Neuronal stem cell (in vitro differentiated cells): ENCODE results near the gene RHO.

Experiments used
- DNase-seq: peaks from one replicate; pipeline ENCODE4 v3.0.0-alpha.2; 2013; ENCODE audit warnings: low spot score
- H2AFZ ChIP-seq: one replicate; pipeline ENCODE4 v1.6.1; 2013; ENCODE audit warnings: mild to moderate bottlenecking, low read length, inconsistent platforms
- H2AK5ac ChIP-seq: 2 replicates; pipeline ENCODE4 v1.6.1; 2013; ENCODE audit warnings: low read depth, mild to moderate bottlenecking, inconsistent platforms, low read length, moderate library complexity, mixed read lengths
- H2BK120ac ChIP-seq: 2 replicates; pipeline ENCODE4 v1.6.1; 2013; ENCODE audit warnings: low read depth, mild to moderate bottlenecking, inconsistent platforms, low read length, moderate library complexity, mixed read lengths
- H2BK12ac ChIP-seq: one replicate; pipeline ENCODE4 v1.6.1; 2013; ENCODE audit warnings: low read length, inconsistent platforms
- H2BK15ac ChIP-seq: 2 replicates; pipeline ENCODE4 v1.6.1; 2013; ENCODE audit warnings: mild to moderate bottlenecking, low read length, inconsistent platforms, mixed read lengths
- H2BK5ac ChIP-seq: one replicate; pipeline ENCODE4 v1.6.1; 2013; ENCODE audit warnings: inconsistent platforms, mild to moderate bottlenecking, low read length, moderate library complexity
- H3K14ac ChIP-seq: one replicate; pipeline ENCODE4 v1.6.1; 2013; ENCODE audit warnings: low read length, inconsistent platforms
- H3K18ac ChIP-seq: 2 replicates; pipeline ENCODE4 v1.6.1; 2013; ENCODE audit warnings: low read length, inconsistent platforms
- H3K23ac ChIP-seq: 2 replicates; pipeline ENCODE4 v1.6.1; 2013; ENCODE audit warnings: low read depth, mild to moderate bottlenecking, mixed read lengths, low read length, inconsistent platforms; ENCODE audit not compliant: poor library complexity
- H3K27ac ChIP-seq: replicated peaks from 3 replicates; pipeline ENCODE4 v1.5.1; 2013; ENCODE audit warnings: low read length, inconsistent platforms
- H3K27me3 ChIP-seq, 3 experiments: 2 replicates each; pipeline ENCODE4 v1.6.1; 2013; ENCODE audit warnings: low read length in 3 of 3, mild to moderate bottlenecking in 2 of 3, inconsistent platforms in 1 of 3, low read depth in 1 of 3, mixed read lengths in 1 of 3, moderate library complexity in 1 of 3; ENCODE audit not compliant: control insufficient read depth in 3 of 3, insufficient read depth in 3 of 3
- H3K36me3 ChIP-seq, 2 donors: replicated peaks in 1 of 2; 2 replicates each; pipeline ENCODE4 v1.6.1; 2013; ENCODE audit warnings: low read length in 2 of 2; ENCODE audit not compliant: control insufficient read depth in 2 of 2, insufficient read depth in 2 of 2
- H3K4ac ChIP-seq: 2 replicates; pipeline ENCODE4 v1.6.1; 2013; ENCODE audit warnings: inconsistent platforms, mild to moderate bottlenecking, low read length, moderate library complexity
- H3K4me1 ChIP-seq, 2 donors: 1 replicate in 1 of 2; 2 replicates in 1 of 2; pipeline ENCODE4 v1.6.1; 2013; ENCODE audit warnings: low read length in 2 of 2, low read depth in 1 of 2; ENCODE audit not compliant: control insufficient read depth in 2 of 2, insufficient read depth in 1 of 2
- H3K4me2 ChIP-seq: one replicate; pipeline ENCODE4 v1.6.1; 2013; ENCODE audit warnings: mild to moderate bottlenecking, low read length, inconsistent platforms; ENCODE audit not compliant: insufficient read depth, poor library complexity, severe bottlenecking
- H3K4me3 ChIP-seq, 2 donors: 2 replicates each; pipeline ENCODE4 v1.5.1; 2013; ENCODE audit warnings: low read length in 2 of 2, mild to moderate bottlenecking in 2 of 2, inconsistent platforms in 1 of 2, moderate library complexity in 1 of 2
- H3K79me1 ChIP-seq: one replicate; pipeline ENCODE4 v1.6.1; 2013; ENCODE audit warnings: low read depth, mild to moderate bottlenecking, inconsistent platforms, low read length, moderate library complexity
- H3K9ac ChIP-seq: one replicate; pipeline ENCODE4 v1.6.1; 2013; ENCODE audit warnings: mild to moderate bottlenecking, low read depth, low read length, inconsistent platforms; ENCODE audit not compliant: poor library complexity
- H3K9me3 ChIP-seq, 2 donors: replicated peaks in 1 of 2; 2 replicates each; pipeline versions ENCODE3 to v1.6.1; 2013; ENCODE audit warnings: low read length in 2 of 2, mild to moderate bottlenecking in 2 of 2, inconsistent platforms in 1 of 2, low read depth in 1 of 2, mixed read lengths in 1 of 2, moderate library complexity in 1 of 2; ENCODE audit not compliant: control insufficient read depth in 2 of 2, insufficient read depth in 1 of 2
- H4K8ac ChIP-seq: one replicate; pipeline ENCODE4 v1.6.1; 2013; ENCODE audit warnings: low read depth, mild to moderate bottlenecking, inconsistent platforms, low read length, moderate library complexity
- H4K91ac ChIP-seq: one replicate; pipeline ENCODE4 v1.6.1; 2013; ENCODE audit warnings: low read length, low read depth, mild to moderate bottlenecking, inconsistent platforms; ENCODE audit not compliant: poor library complexity
- WGBS, 2 donors: extraction: QIAGEN DNeasy Blood & Tissue Kit; methylation state at CpG; one replicate each; pipeline ENCODE4 v1.1.7; 2013; ENCODE audit warnings: missing lambda C conversion rate in 2 of 2, mixed read lengths in 1 of 2; ENCODE audit not compliant: insufficient read length in 2 of 2, insufficient replicate concordance in 1 of 2; ENCODE audit errors: extremely low coverage in 2 of 2; 5-methylcytosine and 5-hydroxymethylcytosine counted together

The RHO gene

GRCh38 chr3:129552287-129553050 is 24.0 kb downstream of the RHO start:
- WGBS, 2 donors: no CpG with 5 or more reads among the region's 10 CpGs
- peaks cover 22 to 24% of the 10 kb centered on the region in 2 donors for H3K4me1 ChIP-seq
- H3K4me2 ChIP-seq: no peak overlapping the region
- H4K91ac ChIP-seq: no peak overlapping the region
- H2BK120ac ChIP-seq: peak overlapping the region; percentile 20
- H2BK12ac ChIP-seq: no peak overlapping the region
- no peak overlapping the region for H3K9ac ChIP-seq
- DNase-seq: no peak
- H2AFZ ChIP-seq: peak overlapping the region; percentile 63
- no peak overlapping the region for H3K4me3 ChIP-seq
- no peak overlapping the region for H2AK5ac ChIP-seq
- H3K9me3 ChIP-seq: no peaks in the 10 kb centered on the region
- no peak overlapping the region for H3K27ac ChIP-seq
- H3K14ac ChIP-seq: no peak overlapping the region
- peaks cover 0 to 16% of the 10 kb centered on the region in 2 donors for H3K36me3 ChIP-seq
- H4K8ac ChIP-seq: no peak overlapping the region
- H2BK15ac ChIP-seq: peak overlapping the region; percentile 46
- no peak overlapping the region for H3K23ac ChIP-seq
- no peak overlapping the region for H3K4ac ChIP-seq
- H3K79me1 ChIP-seq: no peaks in the 10 kb centered on the region
- H3K27me3 ChIP-seq: no peaks in the 10 kb centered on the region
- no peak overlapping the region for H3K18ac ChIP-seq
- H2BK5ac ChIP-seq: no peak overlapping the region

- Histone ChIP-seq H3K4me1 (peaks cover 17 to 31% of the 10 kb centered on the region in 2 donors), H4K91ac (no peak overlapping the region), H2BK15ac (peak overlapping the region; percentile 23), H3K23ac (peak overlapping the region; percentile 19), H2AK5ac (peak overlapping the region; percentile 76), H3K4ac (no peak overlapping the region), H3K27ac (no peak overlapping the region), H3K9ac (no peak overlapping the region), H2BK5ac (no peak overlapping the region), H3K9me3 (no peaks in the 10 kb centered on the region), H3K4me2 (no peak overlapping the region), H3K14ac (no peak overlapping the region), H3K4me3 (no peak overlapping the region), H2BK12ac (no peak overlapping the region), H3K18ac (peak overlapping the region; percentile 50), H2BK120ac (peak overlapping the region; percentile 20), H4K8ac (no peak overlapping the region), H3K27me3 (no peaks in the 10 kb centered on the region), H2AFZ (no peak overlapping the region), H3K79me1 (no peaks in the 10 kb centered on the region), H3K36me3 (peaks cover 0 to 22% of the 10 kb centered on the region in 2 donors)
- WGBS, 2 donors: no CpG with 5 or more reads among the region's 6 CpGs
- no peak for DNase-seq
These were observed 24.7 kb downstream of the RHO start for GRCh38 chr3:129553171-129553570.

- Histone ChIP-seq H3K14ac (no peak overlapping the region), H2AFZ (no peak overlapping the region), H3K18ac (no peak overlapping the region), H3K4me1 (peaks cover 12 to 35% of the 10 kb centered on the region in 2 donors), H4K8ac (no peak overlapping the region), H2BK12ac (no peak overlapping the region), H3K9me3 (no peaks in the 10 kb centered on the region), H3K4ac (no peak overlapping the region), H2BK120ac (no peak overlapping the region), H3K36me3 (peaks cover 0 to 28% of the 10 kb centered on the region in 2 donors), H3K23ac (no peak overlapping the region), H3K9ac (no peak overlapping the region), H3K4me3 (no peak overlapping the region), H2BK5ac (no peak overlapping the region), H2BK15ac (no peak overlapping the region), H3K27ac (no peak overlapping the region), H3K27me3 (no peaks in the 10 kb centered on the region), H2AK5ac (no peak overlapping the region), H4K91ac (no peak overlapping the region), H3K4me2 (no peak overlapping the region), H3K79me1 (no peaks in the 10 kb centered on the region)
- no peak for DNase-seq
- no CpG with 5 or more reads among the region's 15 CpGs for WGBS, 2 donors
These were observed 25.3 kb downstream of the RHO start for GRCh38 chr3:129553719-129554118.

GRCh38 chr3:129554356-129555152 is 26.1 kb downstream of the RHO start:
- WGBS, 2 donors: no CpG with 5 or more reads among the region's 13 CpGs
- peaks cover 13 to 35% of the 10 kb centered on the region in 2 donors for H3K4me1 ChIP-seq
- H2BK15ac ChIP-seq: peak overlapping the region; percentile 32
- no peak overlapping the region for H3K23ac ChIP-seq
- no peaks in the 10 kb centered on the region for H3K27me3 ChIP-seq
- H3K36me3 ChIP-seq: peaks cover 0 to 36% of the 10 kb centered on the region in 2 donors
- peak overlapping the region; percentile 54 for H3K18ac ChIP-seq
- H2BK120ac ChIP-seq: peak overlapping the region; percentile 2
- no peak overlapping the region for H2BK5ac ChIP-seq
- no peak overlapping the region for H4K91ac ChIP-seq
- peak overlapping the region; percentile 5 for H3K9ac ChIP-seq
- H4K8ac ChIP-seq: no peak overlapping the region
- H3K4me3 ChIP-seq: no peak overlapping the region
- no peaks in the 10 kb centered on the region for H3K79me1 ChIP-seq
- H3K4me2 ChIP-seq: no peak overlapping the region
- H3K14ac ChIP-seq: no peak overlapping the region
- H2BK12ac ChIP-seq: no peak overlapping the region
- H2AFZ ChIP-seq: no peak overlapping the region
- H3K27ac ChIP-seq: no peak overlapping the region
- no peak for DNase-seq
- no peak overlapping the region for H3K4ac ChIP-seq
- H3K9me3 ChIP-seq: no peaks in the 10 kb centered on the region
- H2AK5ac ChIP-seq: peak overlapping the region; percentile 29
